Stimulated activated CD4-positive, alpha-beta T cell treated with anti-CD3 and anti-CD28 coated beads, Interleukin-2, amount 100 ng/mL, for 48 hours (primary cell): ENCODE data around the gene LDLRAD3.

ENCODE experiments used
- DNase-seq, 2 donors: peaks; one replicate each; pipeline ENCODE4 v3.0.0-alpha.2; 2020

The LDLRAD3 gene

DNA sequence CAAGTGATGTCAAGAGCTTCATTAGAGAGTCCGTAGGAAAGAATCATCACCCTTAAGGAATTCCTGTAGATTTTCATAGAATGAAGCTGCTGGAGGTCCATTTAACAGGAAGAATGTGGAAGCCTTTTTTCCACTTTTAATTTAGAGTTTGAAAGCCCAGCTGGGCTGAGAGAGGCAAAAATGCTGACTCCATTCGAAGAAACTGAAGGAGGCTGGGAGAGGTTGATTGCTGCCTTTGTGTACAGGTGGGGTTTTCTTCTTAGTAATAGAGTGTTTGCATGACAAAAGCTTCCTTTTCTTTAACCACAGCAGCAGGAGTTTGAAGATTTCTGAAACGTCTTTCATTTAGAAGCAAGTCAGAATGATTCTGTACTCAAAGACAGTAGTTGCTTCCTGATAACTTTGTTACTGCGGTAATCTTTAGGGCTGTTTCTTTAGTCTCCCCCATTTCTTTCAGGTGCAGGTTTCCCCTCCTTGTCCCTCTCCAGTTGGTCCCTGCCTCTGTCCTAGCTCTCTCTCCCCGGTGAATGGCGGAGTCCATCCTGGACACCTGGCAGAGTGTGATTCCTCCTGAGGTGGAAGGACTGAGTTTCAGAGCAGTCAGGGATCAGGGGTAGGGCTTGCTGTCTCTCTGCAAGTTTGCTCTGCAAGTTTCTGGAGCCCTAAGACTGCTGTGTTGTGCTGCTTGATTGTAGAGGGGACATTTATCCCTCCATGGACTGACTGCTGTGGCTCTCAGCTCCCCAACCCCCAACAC, 166.2 kb downstream of the LDLRAD3 start:
- DNase-seq: no peak

DNA sequence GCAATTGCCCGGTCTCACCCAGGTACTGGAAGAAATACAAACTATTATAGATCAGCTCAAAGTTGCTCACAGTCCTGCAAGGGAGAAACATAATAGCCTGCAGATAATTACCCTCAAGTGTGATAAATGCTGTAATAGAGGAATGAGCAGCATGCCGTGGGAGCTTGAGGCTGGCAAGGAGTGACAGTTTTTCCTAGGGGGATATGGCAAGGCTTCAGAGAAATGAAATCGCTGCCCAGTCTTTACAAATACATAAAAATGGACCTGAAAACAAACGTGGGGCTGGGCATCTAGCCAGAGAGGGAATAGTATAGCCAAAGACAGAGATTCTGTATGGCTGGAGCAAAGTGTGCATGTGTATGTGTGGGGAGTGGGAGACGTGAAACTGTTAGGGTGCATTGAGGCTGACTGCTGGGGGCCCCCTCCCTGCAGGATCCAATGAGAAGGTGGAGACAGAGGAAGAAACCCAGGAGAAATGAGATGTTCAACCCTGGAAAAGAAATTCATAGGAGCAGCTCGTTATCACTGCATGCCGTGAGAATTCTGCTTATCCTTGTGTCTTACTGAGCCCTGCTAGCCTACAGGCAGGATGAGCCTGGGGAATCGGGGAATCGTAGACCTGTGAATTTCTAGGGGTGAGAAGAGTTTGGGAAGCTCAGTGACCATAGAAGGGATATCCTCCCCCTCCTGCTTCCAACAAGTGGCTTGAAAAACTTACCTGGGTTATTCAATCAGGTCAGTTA, 167.0 kb downstream of the LDLRAD3 start:
- DNase-seq: no peak

DNA sequence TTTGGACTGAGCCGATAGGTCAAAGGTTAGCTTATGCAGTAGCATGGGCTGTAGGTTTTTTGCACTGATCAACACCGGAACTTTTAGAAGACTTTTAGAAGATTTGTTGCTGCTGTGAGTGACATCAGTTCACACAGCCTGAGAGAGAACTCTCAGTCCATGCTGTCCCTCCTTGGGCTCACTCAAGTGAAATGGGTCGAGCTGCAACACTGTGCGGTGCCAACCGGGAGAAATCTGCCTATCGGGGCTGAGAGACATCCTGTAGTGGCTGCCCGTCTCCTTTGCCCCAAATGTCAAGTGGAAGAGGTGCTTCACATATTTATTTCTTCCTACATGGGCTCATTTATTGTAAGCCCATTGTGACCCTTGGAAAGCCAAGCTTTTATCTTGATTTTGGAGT, 170.2 kb downstream of the LDLRAD3 start:
- DNase-seq: no peak

DNA sequence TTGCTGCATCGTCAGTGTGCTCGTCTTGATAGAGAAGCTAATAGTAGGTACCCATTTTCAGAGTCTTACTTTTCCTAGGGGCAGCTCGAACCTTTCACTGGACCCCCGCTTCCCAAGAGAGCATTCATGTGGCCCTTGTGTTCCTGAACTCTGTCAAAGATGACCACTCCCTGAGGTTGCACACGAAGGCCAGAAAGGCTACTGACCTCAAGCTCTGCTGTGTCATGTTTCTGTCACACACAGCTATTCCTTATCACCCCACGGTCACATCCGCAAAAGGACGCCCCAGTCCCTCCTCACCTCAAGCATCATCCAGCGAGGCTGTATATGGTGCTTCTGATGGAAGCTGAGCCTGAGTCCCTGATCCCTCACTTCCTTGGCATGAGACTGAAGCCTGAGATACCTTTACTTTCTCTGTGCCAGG, 171.5 kb downstream of the LDLRAD3 start:
- no peak for DNase-seq

DNA sequence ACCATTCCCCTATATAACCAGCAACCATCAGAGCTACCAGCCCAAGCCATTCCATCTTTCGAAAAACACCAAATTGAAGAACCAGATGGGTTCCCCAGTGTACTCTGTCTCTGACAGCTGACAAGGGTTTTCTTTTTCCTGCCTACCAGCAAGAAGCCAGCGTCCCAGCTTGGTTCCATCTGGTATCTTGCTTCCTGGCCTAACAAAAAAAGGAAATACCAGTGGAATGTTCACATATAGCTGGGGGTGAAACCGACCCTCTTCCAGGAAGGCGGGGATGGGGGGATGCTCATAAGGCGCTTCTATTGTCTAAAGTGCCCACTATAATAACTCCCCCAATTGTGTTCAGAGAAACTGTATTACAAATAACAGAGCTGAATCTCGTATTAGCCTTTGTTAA, 172.3 kb downstream of the LDLRAD3 start:
- DNase-seq: no peak

DNA sequence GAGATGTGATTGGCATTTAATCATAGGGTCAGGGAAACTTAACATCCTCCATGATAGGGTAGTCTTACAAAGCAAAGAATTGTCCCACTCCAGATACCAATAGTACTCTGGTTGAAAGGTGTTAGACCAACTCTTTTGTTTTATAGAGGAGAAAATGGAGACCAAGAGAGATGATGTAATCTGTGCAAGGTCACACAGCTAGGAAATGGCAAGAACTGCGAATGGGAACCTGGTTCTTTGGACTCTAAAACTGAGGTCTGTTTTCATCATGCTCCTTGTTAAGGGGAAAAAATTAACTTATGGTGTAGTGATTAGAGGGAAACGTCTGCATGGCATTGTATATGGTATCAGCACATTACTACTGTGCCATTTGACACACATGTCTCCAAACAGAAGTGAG, 174.2 kb downstream of the LDLRAD3 start:
- no peak for DNase-seq

DNA sequence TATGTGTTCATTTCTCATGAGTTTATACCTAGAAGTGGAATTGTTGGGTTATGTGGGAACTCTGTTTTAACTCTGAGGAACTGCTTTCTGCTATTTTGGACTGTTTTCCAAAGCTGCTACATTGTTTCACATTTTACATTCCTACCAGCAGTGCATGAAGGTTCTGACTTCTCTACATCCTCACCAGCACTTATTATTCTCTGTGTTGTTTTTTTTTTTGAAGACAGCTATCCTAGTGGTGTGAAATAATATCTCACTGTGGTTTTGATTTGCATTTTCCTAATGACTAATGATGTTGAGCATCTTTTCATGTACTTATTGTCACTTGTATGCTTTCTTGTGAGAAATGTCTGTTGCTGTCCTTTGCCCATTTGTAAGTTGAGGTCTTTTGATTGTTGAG, 175.4 kb downstream of the LDLRAD3 start:
- DNase-seq: no peak

DNA sequence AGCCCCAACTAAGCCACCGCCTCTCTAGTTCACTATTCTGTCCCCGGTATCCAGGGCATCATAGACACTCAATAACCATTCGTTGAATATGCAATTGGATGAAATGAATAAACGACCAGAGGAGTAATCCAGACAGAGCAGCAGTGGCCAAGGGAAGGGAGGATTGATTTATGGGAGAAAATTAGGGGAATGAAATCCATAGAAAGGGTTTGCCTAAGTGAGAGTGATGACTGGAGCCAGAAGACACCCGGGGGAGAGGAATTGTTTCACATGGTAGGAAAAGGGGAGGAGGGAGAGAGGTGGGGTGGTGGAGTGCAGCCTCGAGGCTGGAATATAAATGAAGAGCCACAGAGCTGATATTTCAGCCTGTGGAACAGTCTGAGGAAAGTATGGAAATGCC, 177.2 kb downstream of the LDLRAD3 start:
- no peak for DNase-seq

DNA sequence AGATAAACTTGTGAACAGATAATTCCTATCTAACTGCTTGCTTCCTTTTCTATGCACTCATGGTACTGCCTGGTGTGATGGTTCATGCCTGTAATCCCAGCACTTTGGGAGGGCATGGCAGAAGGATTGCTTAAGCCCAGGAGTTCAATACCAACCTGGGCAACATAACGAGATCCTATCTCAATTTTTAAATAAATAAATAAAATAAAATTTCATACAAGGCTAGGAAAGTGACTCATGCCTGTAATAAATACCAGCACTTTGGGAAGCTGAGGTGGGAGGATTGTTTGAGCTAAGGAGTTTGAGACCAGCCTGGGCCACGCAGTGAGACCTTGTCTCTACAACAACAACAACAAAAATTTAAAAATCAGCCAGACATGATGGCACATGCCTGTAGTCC, 178.8 kb downstream of the LDLRAD3 start:
- no peak for DNase-seq

DNA sequence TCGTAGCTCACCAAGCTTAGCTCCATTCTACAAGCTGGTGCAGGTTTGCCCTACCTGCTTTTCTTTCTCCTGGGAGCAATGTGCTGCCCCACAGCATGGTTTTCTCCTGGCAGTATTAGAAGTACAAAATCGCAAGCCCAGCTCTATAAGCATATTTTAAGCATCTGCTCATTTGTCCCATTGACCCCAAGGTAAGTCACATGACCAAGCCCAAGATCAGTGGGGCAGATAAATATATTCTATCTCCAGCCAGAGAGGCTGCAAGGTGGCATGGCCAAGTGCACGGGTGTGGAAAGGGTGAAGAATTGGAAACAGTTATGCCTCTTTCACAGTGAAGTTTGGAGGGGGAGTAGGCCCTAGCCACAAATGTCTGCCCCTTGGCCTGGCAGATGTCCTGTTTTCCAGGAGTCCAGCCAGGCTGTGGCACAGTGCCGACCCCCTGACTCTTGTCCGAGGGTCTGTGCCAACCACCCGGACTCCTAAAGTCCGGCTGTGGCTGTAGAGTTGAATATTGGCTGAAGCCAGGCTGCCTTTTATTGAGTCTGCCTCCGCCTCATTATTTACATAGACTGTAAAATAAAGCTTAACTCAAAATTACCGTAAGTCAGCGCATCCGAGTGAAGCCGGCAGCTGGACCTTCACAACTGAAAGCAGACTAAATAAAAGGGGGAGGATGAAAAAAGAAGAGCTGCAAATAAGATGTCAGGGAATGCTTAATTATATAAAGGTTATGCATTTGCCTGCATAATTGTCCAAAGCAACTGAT, 179.7 kb downstream of the LDLRAD3 start:
- DNase-seq: no peak

DNA sequence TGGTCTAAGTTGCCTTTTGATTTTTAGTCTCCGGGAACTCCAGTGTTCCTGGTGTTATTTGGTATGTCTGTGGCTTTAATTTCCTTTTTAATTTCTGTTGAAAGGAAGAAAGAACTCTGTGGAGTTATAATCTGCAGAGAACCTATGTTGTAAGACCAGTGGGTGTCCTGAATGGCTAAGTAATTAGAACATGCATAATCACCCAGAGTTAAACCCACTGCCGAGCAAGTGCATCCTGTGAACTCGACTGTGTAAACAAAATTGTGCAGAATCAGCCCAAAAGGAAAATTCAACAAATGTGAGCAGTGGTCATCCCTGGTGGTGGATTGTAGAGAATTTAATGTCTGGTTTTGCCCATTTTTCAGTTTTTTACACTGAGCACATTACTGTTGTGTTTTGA, 182.8 kb downstream of the LDLRAD3 start:
- no peak for DNase-seq

DNA sequence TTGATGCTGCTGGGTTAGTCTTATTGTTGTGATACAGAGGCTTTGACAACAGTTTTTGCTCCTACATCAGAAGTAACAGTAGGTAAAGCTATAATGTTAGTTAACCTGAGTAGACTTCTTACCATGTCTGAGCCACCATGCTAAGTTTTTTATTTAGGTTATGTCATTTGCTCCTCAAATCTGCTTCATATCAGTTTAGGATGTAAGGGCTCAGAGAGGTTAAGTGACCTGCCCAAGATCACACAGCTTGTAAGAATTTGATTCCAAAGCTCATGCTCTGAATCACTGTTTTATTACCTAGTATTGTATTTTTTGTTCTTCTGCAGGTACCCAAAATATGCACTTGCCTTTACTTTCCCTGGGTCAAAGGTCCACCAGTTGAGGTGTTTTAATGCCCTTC, 183.7 kb downstream of the LDLRAD3 start:
- no peak for DNase-seq

DNA sequence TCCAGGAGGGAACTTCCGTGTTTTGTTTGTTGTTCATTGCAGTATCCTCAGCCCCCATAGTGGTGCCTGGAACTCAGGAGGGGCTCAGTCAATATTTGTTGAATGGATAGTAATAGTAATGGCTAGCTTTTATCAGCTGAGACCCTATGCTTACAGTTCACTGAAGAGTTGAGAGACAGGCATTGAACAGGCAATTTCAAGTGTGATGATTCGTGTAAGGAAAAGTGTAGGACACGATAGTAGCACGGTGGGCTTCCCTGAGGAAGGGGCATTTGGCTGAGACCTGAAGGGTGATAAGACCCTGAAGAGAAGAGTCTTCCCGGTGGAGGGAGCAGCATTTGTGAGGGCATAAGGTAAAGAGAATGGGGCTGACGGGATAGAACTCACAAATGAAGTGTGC, 186.1 kb downstream of the LDLRAD3 start:
- DNase-seq: no peak

DNA sequence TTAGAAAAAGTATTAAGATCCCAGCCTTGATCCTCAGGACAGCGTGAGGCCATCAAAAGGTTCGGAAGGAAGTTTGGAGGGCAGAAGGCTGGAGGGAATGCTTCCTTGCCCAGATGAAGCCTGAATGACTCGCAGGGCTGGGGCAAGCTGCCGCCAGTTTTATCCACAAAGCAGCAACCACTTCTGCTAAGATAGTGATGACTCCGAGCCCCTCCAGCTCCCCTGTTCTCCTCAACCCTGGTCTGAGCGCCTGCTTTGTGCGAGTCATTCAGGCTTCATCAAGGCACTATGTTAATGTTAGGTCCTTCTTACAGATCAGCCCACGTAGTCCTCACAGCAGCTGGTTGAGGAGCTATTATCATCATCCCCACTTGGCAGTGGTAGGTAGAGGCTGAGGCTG, 186.5 kb downstream of the LDLRAD3 start:
- DNase-seq: no peak

DNA sequence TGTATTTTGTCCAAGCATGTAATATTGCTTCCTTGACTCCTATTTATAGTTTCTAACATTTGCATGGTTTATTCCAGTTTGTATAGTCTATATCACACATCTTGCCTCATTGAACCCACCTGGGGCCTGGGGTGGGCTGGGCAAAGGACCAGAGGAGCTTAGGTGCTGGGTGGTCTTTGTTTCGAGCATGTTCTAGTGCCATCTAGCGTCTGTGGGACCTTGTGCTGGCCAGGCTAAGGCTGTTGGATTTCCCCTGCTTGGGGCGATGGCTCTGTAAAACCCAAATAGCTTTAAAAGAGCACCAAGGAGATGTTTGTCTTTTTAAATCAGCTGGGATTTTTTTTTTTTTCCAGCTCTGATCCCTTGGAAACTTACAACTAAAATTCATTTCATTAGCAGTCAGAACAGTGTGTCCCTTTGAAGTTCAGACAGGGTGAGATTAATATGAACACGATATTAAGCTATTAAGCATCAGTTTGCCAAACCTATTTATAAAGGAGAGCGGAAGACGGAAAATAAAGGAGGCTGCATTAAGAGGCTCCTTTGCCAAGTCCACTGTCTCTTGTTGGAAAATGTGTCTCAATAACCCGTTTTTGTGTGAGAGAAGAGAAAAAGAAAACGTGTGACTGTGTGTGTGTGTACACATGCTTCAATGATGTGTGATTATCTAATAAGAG, 188.0 kb downstream of the LDLRAD3 start:
- no peak for DNase-seq

DNA sequence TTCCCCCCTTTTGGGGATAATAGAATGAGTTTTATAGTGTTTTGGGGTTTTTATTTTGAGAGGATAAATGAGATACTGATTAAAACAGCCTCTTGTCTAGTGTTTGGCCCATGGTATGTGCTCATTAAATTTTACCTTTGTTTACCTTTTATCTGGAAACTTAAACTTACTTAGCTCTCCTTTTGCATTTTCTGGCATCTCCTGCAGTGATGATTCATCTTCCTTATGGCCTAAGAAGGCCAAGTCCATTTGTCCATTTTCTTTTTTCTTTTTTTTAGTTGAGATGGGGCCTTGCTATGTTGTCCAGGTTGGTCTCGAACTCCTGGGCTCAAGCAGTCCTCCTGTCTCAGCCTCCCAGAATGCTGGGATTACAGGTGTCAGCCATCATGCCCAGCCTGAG, 189.1 kb downstream of the LDLRAD3 start:
- no peak for DNase-seq

DNA sequence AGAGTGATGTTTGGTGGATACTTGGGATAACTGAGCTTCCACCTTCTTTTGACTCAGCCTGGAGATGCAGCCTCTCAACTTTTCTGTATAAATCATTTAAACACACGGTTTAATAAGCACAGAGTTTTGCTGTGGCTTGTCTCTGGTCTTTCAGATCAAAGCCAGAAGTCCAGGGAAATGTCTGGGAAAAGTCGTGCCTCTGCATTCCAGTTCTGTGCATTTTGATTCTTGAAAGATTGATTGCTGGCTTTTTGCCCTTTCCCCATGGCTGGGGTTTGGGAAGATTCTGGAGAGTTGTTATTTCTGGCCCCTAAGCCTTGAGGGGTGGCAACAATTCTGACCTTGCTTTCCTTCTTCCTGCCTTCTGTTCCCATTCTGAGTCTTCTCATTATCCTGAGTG, 191.2 kb downstream of the LDLRAD3 start:
- no peak for DNase-seq

DNA sequence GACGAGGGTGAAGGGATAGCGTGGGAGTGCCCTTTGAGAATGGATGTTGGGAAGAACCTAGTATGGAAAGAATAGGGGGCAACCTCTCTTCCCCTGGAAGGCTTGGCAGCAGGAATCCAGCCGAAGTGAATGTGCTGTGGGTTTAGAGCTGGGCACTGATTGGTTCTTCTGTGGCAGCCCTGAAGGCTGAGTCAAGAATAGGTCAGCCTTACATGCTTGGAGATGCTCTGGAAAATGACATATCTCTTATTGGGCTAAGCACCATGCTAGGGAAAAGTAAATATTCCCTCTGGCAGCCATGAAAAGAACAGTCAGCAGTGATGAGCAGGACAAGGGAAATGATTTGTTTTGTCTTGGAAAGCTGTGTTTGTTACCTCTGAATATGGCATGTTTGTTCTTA, 195.9 kb downstream of the LDLRAD3 start:
- no peak for DNase-seq

DNA sequence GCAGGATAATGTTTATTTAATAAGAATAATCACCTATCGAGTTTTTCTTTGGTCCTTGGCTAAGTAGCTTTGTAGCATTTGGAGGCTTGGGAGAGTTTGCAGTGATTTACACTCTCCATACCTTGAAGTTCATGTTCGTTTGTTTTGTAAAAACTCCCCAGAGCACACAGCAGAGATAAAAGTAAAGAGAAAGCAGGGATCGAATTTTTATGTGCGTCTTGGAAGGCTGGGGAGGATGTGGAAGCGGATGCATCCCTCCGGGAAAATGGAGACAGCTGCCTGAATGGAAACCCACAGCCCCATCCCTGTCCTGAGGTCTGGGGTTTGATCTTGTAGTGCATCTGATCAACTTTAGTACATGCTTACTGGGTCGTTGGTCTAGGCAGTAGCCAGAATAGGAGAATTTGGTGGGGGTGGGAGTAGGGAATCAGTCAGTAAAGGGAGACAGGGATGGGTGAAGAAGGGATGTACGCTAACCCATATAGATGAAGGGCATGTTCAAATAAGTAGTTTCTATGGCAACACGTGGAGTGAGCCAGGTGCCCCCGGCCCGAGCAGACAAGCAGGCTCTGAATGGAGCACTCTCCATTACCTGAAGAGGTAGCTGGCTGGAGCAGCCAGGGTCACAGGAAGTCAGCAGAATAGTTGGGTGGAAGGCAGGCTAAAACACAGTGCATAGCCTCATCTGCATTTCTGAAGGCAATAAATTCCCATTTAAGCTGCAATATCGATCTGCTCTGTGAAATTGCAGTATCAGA, 197.5 kb downstream of the LDLRAD3 start:
- no peak for DNase-seq

DNA sequence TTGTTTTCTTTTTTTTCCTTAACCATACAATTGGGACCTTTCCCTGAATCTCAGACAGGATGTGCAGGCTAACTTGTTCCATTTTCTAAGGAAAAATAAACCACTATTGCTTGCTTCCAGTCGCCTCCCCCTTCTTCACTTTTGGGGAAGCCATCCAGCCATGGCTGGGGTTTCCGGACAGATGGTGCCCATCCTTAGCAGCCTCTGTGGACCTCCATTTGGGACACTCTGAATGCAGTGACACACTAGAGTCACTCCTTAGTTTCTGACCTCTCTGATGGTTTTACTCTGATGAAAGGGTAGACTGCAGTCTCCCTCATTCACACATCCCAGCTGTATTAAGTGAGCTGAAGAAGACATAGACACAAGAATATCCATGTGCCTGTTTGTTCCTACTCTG, 198.1 kb downstream of the LDLRAD3 start:
- DNase-seq: no peak

DNA sequence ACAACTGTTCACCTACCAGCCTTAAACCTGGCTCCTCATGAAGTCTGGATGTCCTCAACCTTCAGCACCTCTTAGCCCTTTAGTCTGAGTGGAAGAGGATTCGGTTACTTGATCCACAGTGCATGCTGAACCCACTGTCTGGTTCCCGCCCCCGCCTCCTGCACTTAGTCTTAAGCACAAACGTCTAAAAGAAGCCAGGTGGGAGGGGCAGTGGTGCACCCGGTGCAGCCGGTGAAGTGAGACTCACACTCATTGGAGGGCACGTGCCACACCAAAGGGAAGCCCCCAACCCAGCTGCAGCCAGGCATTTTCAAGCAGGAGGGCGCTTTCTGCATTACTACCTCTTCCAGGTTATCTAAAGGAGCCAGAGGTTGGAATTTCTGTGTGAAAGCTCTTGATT, 198.6 kb downstream of the LDLRAD3 start:
- DNase-seq: no peak

DNA sequence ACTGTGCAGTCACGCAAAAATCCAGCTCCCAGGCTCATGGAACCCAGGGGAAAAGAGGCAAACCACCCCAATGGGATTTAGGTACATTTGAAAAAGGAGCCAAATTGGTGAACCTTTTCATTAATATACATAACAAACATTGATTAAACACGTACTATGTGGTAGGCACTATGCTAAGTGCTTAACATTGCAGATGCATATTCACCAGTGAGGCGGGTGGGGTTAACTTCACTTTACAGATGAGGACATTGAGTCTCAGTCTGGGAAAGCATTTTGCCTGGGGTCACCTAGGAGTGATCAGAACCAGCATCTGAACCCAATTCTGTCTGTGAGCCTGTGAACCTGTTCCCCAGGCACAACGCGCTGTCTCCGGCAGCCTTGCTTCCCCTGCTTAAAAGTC, 199.0 kb downstream of the LDLRAD3 start:
- DNase-seq: no peak

DNA sequence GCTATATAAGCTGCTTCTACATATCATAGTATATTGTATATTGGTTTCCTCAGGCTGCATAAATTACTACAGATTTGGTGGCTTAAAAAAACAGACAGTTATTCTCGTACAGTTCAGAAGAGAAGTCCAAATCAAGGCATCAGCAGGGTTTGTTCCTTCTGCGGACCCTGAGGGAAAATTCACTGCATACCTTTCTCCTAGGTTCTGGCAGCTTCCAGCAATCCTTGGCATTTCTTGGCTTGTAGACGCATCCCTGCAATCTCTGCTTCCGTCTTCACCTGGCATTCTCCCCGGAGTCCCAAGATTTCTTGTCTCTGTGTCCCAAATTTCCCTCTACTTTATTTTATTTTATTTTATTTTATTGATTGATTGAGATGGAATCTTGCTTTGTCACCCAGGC, 202.6 kb downstream of the LDLRAD3 start:
- DNase-seq: no peak
